CD4-positive, alpha-beta T cell treated with Interleukin-17A for 4 hours (primary cell): ENCODE data around the gene MEDAG.
"Not testable (repeated sequence)": the region's sequence is repeated elsewhere in the genome, so short reads cannot be mapped to it uniquely, and the experiment has no call there.

Experiments
- DNase-seq: peaks from one replicate; pipeline ENCODE4 v3.0.0-alpha.2; 2020; ENCODE audit warnings: mixed read lengths

MEDAG gene

DNA sequence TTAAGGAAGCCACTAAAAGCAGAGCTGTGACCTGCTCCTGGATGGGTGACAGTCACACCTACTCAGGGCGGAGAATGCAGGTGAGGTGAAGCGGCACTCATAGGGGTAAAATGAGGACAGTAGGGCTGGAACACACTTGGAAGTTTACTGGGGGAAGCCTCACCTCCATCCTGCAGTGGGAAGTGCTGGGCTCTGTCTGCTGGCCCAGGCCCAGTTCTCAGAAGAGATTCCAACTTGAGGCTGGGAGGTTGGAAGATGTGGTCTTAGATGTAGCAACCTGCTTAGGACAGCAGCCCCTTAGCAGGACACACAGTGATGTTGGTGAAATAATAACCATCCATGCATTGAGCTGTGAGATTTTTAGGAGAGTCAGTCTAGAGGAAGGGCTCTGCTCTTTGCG lies 4.6 kb downstream of the MEDAG start:
- no peak for DNase-seq

DNA sequence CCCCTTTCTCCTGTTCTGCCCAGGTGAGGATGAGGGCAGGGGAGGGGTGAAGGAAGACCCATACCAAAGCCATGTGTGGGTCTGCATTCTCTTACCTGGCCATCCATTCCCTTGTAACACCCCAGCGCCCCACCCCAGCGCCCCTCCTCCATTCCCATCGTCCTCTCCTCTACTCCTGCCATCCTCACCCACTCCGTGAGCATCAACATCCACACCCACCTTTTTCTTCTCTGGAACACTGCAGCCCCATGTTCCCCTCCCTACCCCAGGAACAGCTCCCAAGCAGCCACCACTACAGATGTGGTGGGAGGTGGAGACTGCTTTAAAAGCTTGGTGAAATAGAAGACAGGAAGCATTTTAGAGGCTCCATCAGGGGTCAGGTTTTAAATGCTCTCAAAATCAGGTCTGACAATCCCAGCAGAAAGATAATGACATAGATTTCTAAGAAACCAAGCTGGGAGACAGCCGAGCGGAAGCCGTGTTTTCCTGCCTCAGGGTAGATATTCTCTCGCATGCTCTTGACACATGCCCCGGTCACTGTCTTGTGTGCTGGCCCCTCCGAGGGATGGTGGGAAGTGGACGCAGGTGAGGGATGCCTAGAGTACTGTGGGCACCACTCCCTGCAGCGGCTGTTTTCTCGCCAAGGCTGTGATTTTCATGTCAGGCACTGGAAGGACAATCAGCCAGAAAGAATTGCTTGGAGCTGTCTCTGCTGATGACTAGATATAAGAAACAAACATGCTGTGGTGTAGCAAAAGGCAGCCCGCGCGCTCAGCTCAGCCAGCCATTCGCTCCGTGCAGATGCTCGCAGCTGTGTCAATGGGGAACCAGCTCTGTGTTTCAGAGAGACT lies 9.8 kb downstream of the MEDAG start:
- DNase-seq, result no peak

DNA sequence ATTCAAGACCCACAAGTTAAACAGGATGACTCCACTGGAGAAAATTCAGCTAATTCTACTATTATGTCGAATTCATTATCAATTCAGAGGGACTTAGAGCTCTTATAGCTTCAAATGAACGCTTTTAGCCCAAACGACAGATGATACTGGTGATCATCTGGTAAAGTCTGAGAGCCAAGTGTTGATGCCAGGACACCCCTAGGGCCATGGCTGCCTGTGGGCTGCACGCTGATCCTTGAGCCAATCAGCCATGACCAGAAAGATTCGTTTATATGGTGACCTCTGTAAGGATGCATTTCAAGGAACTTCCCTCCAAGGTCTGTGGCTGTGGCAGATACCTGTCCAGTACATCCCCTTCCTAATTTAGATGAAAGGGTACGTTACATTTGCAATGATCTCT lies 10.9 kb downstream of the MEDAG start:
- DNase-seq, result no peak

DNA sequence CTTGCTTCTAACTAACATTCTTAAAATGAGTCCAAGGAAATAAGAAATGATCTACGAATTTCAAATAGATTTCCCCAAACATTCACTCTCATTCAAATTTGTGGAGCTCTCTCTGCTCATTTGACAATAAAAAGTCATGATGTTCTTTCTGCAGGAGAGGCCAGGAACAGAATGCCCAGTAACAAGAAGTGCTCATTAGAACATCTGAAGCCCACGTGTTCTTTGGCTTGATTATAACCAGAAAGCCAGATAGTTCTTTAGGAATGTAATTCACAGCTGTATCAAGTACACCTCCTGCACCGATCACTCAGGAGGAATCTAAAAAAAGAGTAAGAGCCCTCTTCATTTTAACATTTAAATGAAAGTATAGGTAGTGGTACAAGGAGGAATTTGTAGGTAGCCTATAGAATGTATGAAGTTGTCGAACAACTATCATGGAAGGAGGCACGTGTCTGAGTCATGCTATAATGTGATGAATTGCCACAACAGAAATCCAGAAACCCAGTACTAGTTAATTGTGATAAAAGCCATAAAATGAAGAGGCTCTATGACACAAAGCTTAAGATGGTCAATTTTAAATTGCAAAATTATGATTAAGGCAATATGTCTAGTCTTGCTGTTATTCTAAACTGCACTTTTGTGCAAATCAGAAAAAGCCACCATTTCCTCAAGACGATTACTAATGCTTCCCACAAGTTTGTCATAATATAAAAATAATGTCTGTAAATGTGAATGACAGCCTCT lies 12.8 kb downstream of the MEDAG start:
- DNase-seq, result no peak

DNA sequence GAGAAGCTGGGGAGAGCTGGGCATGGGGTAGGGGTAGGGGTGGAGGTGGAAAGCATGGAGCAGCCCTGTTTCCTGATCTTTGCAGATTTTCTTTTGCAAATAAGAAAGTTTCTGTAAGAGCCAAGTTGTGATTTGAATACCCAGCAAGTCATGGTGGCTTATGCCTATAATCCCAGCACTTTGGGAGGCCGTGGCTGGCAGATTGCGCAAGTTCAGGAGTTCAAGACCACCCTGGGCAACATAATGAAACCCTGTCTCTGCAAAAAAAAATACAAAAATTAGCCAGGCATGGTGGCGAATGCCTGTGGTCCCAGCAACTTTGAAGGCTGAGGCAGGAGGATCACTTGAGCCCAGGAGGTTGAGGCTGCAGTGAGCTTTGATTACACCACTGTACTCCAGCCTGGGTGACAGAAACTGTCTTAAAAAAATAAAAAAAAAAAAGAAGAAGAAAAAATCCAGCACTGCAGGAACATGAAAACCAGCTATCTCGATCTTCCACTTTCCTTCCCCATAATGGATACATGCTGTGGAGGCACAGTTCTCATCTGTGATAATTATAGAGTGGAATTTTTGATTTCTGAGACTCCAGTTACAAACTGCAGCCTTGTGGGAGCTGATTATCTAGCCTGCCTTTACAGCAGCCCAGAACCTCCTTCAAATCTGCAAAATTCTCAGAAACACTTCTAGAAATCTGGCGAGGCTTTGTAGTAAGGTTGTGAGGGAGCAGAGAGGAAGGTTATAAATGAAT lies 14.3 kb downstream of the MEDAG start:
- no peak for DNase-seq

DNA sequence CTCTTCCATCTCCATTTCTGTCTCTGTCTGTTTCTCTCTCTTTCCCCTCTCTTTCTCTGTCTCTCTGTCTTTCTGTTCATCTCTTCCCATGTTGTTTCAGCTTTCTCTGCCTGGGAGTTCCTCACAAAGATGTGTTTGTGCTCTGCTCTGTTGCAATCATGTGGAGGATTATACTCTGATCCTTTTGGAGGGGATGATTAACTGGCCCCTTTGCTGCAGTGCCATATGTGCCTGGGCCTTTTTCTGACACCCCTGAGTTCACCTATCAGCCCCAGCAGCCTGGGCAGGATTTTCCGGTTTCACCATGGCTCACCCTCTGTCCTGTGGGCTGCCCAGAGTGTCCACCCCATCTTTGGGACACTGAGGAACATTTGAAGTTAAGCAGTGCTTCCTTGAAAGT lies 17.3 kb downstream of the MEDAG start:
- no peak for DNase-seq

DNA sequence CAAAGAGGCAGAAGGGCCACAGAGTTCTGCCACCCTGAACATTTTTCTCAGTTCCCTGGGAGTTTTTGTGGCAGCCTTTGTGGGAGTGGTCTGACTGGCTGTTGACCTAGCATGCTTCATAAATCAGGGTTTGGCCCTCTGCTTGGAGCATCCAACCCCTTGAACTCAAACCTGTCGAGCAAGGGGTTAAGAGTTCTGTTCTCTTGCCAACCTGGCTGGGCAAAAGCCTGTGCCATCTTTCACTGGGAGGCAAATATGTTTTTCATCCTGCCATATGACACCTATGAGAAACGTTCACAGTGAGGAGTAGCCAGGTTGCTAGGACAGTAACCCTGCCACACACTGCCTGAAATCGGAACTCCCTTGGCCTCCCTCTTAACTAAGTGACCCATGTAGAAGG lies 18.6 kb downstream of the MEDAG start:
- no peak for DNase-seq

DNA sequence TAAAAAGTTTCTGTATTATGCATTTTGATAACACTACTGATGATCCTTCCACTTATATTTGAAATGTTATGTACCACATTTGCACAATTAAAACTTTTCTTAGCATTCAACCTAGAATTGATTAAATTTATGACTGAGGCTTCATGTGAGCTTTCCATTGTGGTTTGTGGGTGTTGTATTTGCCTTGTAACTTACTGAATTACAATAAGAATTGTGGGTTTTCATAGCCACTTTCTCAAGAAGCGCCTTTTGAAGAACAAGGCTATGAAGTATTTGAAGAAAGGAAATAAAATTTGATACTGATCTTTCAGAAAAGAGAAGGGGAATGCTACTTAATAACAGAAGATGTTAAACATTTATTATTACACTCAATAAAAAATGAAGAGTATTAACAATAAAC lies 19.4 kb downstream of the MEDAG start:
- no peak for DNase-seq

DNA sequence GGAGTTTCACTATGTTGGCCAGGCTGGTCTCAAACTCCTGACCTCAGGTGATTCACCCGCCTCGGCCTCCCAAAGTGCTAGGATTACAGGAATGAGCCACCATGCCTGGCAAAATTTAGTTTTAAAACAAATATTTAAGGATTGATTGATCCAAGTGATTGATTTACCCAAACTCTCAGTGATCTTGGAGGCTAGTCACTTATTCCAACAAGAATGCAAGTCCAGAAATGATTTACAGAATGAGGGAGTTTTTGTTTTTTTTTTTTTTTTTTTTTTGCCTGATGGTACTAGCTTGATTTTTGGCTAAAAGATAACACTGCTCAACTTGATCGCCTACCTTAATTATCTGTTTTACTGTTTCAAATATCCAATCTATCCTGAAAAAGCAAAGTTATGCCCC lies 20.7 kb downstream of the MEDAG start:
- no peak for DNase-seq

DNA sequence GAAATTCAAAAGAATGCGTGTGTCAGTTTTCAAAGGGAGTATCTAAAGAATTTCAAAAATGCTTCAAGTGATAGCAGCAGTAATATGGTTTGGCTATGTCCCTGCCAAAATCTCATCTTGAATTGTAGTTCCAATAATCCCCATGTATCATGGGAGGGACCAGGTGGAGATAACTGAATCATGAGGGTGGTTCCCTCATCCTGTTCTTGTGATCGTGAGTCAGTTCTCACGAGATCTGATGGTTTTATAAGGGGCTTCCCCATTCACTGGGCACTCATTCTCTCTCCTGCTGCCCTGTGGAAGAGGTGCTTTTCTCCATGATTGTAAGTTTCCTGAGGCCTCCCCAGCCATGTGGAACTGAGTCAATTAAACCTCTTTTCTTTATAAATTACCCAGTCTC lies 21.1 kb downstream of the MEDAG start:
- not testable (repeated sequence) for DNase-seq

DNA sequence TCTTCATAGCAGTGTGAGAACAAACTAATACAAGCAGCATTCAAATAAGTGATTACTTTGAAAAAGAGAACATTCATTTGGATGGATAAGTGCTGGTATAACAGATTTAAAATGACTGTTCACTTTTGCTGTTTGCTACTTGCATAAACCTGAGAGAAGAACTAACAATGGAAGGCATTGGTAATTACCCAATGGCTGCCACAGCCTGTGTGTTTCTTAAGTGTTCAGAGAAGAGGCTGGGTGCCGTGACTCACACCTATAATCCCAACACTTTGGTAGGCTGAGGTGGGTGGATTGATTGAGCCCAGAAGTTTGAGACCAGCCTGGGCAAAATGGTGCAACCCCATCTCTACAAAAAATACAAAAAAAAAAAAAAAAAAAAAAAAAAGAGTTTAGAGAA lies 21.5 kb downstream of the MEDAG start:
- no peak for DNase-seq

DNA sequence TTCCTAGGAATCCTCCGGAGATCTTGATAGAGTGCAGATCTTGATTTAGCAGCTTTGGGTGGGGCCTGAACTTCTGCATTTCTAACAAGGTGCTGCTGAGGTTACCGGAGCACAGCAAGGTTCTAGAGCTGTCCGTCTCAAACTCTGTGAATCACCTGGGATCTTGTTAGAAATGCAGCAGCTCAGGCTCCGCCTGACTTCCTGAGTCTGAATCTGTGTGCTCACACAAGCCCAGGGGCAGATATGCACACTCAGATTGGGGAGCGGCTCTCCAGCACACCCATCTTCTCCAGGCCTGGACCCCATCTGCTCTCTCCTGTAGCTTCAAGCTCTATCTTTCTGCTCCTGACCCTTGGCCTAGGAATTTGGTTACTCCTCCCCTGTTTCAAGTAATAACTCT lies 22.9 kb downstream of the MEDAG start:
- no peak for DNase-seq

DNA sequence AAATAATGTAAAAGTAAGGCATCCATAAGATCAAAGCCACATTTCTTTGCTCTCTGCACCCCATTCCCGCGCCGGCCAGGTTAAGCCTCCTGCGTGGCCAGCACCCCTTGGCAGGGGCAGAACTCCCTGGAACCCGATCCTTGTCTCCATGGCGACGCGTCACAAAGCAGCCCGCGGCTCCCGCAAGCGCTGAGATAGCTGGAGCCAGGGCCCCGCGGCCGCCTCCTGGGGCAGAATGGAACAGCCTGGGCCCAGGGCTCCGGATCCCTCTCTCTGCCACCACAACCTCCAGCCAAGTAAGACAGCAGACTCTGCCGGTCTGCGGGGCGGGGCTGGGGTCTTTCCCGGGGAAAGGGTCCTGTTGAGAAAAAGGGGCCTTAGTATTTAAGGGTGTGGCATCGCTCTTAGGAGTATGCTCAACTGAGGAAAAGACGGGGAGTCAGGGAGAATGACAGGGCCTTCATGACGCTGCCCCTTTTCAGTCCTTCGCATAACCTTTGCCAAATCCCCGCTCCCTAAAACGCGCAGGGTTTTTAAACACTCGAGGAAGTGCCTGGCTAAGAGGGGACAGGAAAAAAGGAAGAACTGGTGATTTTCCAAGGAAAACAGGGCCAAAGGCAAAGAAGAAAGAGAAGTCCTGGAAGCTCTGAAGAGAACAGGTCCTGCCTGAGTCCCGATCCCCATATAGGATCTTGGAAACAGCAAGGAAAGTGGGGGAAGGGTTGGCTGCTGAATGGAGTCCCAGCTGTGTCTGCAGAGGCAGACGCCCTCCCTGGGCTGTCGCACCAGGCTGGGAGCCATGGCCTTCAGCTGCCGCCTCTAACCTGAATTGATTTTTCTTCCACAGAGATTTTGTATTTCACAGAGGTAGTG lies 26.6 kb downstream of the MEDAG start, which contains the start of gene TEX26:
Gene TEX26, plus strand, starts transcription at position 176 of the 873 bp plus-strand sequence. Its CDS starts 60 bp downstream, at position 236.
- DNase-seq, result no peak

DNA sequence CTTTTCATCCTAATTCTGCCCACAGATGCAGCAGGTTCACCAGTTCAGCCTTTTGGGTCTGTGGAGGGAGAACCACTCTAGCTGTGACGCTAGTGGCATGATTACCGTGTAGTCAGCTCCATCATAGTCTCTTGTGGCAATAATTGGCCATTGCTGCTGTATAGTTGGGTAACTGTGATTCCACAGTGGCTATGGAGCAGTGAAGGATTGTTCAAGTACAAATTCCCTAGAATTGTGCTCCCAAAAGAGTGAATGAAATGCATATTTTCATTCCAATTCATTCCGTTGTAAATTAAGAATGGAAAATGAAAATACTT lies 27.2 kb downstream of the MEDAG start:
- no peak for DNase-seq

DNA sequence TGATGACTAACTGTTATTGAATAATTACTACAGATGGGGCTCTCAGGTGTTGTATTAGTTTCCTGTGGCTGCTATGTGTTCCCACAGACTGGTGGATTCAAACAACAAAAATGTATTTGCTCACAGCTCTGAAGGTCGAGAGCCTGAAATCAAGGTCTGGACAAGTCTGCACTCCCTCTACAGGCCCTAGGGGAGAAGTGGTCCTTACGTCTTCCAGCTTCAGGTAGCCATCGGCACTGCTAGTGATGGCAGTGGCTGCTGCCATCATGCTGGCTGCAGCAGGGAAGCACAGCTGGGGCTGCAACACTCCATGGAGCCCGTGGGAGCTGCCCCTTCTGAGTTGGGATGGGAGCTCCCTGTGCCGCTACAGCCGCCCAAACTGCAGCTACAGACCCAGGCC lies 28.3 kb downstream of the MEDAG start:
- DNase-seq, result no peak

DNA sequence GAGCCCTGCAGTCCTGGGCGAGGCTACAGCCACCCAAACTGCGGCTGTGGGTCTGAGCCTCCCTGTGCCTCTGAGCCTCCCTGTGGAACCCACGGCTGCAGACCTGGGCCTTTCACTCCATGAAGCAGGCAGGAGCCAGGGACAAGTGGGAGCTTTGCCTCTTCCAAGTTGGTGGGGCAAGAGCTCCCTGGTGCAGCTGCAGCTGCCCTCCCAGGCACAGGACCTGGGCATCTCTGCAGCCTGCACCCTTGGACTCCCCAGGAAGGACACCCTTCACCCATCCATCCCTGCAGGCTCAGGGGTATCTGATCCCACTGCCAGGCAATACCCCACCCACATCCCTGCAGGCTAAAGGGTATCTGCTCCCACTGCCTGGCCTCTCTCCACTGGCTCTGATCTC lies 28.7 kb downstream of the MEDAG start:
- no peak for DNase-seq

DNA sequence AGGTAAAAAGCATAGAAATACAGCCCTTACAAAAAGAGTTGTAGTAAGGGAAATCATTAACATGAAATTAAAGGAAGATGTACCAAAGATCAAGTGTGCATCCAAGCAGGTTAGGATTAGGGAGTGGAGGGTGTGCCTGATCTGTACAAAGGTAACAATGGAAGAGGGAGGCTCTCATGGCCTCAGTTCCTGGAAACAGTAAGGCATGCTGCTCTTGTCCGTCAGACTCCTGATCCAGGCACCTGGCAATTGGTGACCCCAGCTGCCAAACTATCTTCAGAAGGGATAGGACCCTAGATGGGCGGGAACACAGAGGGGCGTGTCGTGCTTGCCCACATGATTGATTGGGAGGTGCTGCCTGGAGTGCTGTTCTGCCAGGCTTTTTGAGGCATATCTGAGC lies 30.9 kb downstream of the MEDAG start:
- no peak for DNase-seq

DNA sequence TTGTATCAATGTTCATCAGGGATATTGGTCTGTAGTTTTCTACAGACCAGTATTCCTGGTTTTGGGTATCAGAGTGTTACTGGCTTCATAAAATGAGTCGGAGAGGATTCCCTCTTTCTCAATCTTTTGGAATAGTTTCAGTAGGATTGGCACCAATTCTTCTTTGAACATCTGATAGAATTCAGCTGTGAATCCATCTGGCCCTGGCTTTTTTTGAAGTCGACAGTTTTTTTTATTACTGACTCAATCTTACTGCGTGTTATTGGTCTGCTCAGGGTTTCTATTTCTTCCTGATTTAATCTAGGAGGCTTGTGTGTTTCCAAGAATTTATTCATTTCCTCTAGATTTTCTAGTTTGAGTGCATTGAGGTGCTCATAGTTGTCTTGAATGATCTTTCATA lies 37.8 kb downstream of the MEDAG start:
- DNase-seq, result no peak

DNA sequence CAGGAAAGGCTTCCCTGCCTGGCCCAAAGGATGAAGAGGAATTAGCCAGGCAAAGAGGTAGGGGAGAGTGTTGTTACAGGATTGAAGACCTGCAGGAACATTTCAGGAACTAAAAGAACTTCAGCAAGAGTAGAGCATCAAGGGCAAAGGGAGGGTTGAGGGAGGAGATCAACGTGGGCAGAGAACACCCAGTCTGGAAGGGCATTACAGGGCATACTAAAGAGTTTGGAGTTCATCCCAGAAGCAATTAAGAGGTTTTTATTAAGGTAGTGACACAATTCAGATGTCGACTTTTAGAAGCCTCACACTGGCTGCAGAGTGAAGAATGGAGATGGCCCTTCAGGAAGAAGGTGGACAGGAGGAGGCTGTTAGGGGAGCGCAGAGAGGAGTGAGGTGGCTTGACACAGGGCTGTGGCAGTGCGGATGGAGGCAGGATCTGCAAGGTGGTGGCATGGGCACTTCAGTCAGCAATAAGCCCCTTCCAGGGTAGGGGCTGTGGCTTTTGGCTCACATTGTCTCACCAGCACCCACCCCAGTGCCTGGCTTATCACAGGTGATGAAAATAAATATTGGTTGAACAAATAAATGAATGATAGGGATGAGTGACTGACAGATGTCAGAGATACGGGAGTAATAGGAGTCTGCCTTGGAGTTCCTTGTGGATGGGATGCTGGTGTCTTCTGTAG lies 51.3 kb downstream of the MEDAG start:
- no peak for DNase-seq

DNA sequence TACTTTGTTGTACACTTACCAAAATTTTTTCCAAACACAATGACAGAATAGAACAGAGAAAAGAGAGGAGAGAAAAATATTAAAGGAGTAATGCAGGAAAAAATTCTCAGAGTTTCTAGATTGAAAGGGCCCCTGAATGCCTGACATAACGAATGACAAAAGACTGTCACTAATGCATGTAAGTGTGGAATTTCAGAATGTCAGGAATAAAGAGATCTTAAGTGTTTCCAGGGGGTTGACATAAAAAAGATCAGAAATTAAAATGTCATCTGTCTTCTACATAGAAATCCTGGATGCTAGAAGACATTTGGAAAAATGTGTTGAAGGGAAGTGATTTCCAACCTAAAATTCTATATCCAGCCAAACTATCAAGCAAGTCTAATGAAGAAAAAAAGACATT lies 53.6 kb downstream of the MEDAG start:
- DNase-seq, result no peak

DNA sequence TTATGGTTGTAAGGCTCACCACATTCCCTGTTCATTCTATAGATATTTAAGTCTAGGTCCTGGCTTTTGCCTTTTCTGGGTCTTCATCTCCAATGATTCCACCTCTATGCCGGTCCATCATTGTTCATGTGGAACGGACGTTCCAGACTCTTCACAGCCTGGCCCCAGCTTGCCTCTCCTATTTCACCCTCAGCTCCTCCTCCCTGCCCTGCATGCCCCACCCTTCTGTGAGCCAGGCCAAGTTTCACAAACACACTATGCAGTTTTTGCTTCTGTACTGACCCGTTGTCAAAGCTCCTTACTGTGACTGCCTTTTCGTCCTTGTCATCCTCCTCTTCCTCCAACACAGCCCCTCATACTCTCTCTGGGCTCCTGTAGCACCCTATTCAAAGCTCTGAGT lies 57.7 kb downstream of the MEDAG start:
- DNase-seq, result no peak

DNA sequence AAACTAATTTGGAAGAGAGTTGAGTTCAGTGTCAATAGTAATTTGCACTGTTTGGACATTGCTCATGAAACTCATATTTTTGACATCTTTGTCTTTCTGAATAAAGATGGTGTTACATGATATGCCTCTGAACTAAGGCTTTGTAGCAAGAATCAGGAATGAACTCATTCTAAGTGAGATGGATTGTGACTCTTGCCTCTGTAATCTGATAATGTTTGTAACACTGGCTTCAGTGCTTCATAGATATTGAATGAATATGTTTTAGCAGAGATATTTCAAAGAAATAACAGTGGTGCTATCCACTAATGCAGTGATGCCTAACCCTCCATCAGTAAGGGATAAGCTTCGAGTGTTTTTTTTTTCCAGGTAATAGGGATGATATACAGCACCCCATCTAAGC lies 59.3 kb downstream of the MEDAG start:
- DNase-seq, result no peak
